Measurements from ENCODE around the gene MINK1.

The MINK1 gene

DNA sequence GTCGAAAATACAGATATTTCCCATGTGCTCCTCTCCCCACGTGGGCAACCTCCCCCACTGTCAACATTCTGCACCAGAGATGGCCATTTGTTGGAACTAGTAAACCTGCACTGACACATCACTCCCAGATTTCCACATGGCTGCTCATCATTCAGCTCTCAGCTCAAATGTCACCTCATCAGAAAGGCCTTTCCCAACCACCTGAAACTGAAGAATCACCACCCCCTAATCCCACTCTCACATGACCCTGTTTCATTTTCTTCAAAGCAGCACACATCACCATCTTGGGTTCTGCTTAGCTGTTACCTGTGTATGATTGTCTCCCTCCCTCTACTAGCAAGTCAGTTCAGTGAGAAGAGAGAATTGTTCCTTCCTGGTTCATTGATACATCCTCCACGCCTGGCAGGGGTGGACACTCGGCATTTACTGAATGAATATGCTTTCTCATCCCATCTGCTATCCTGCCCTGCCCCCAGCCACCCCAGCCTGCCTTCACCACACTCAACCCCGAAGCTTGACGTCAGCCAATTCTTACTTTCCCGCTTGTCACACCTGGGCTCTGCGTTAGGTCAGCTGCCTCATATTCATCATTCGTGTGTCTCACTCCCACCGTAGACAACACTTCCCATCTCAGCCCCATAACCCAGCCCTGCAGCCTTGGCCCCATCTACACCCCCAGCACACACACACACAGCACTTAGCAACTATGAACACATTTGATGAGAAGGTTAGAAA, 32.5 kb upstream of the MINK1 start:
- Histone ChIP-seq H3K9ac (ENCODE audit: low read length) (no peak overlapping the region), H3K36me3 (ENCODE audit: control insufficient read depth, insufficient read depth, low read length) (peaks cover 11% of the 10 kb centered on the region), H3K4me3 (ENCODE audit: low read length) (no peak overlapping the region), H3K4me1 (ENCODE audit: control insufficient read depth, insufficient read depth, low read length) (no peaks in the 10 kb centered on the region), H3K27ac (ENCODE audit: low read depth, low read length) (no peak overlapping the region), H3K27me3 (ENCODE audit: control insufficient read depth, insufficient read depth, low read length) (no peaks in the 10 kb centered on the region)

DNA sequence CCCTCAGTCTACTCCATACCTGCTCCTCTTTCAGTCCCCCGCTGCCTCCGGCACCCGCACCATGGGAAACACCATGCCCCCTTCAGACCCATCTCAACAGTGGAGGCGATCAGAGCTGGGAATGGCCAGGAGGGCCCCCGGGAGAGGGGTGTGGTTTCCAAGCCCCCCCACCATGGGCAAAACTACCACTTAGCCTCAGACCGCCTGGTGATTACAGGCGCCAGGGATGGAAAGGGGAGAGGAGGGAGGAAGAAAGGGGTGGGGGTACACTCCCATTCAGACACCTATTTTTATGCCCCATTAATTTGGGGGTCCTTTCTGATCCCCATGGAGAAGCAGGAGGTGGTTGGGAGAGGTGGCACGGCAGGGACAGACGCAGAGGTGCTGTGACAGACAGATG, 30.9 kb upstream of the MINK1 start, which contains the start of gene C17orf114:
Gene C17orf114 (minus strand): TSS at position 101 of the 400 bp plus-strand sequence.
- Histone ChIP-seq H3K9ac (ENCODE audit: low read length) (no peak within 1 kb of the TSS), H3K36me3 (ENCODE audit: control insufficient read depth, insufficient read depth, low read length) (peaks cover 11% of the 10 kb centered on the region), H3K27ac (ENCODE audit: low read depth, low read length) (no peak within 1 kb of the TSS), H3K4me3 (ENCODE audit: low read length) (no peak within 1 kb of the TSS), H3K4me1 (ENCODE audit: control insufficient read depth, insufficient read depth, low read length) (no peaks in the 10 kb centered on the region), H3K27me3 (ENCODE audit: control insufficient read depth, insufficient read depth, low read length) (no peaks in the 10 kb centered on the region)

DNA sequence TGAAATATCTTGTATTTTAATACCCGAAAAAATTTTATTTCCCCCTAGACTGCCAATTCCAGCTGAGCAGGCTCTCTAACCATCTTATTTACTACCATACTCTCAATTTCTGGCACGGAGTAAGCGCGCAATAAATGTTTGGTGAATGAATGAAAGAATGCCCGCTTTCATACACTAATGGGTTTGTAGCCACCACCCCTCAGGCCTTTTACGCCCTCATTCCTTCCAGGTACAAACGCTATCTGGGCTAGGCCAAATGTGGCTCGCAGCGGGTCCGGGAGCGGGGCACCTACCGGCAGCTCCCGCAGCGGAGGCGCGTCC, 26.7 kb upstream of the MINK1 start:
- Histone ChIP-seq H3K9ac (ENCODE audit: low read length) (no peak overlapping the region), H3K36me3 (ENCODE audit: control insufficient read depth, insufficient read depth, low read length) (peaks cover 4% of the 10 kb centered on the region), H3K27ac (ENCODE audit: low read depth, low read length) (no peak overlapping the region), H3K4me3 (ENCODE audit: low read length) (peak overlapping the region; percentile 53), H3K27me3 (ENCODE audit: control insufficient read depth, insufficient read depth, low read length) (no peaks in the 10 kb centered on the region), H3K4me1 (ENCODE audit: control insufficient read depth, insufficient read depth, low read length) (peaks cover 6% of the 10 kb centered on the region)

DNA sequence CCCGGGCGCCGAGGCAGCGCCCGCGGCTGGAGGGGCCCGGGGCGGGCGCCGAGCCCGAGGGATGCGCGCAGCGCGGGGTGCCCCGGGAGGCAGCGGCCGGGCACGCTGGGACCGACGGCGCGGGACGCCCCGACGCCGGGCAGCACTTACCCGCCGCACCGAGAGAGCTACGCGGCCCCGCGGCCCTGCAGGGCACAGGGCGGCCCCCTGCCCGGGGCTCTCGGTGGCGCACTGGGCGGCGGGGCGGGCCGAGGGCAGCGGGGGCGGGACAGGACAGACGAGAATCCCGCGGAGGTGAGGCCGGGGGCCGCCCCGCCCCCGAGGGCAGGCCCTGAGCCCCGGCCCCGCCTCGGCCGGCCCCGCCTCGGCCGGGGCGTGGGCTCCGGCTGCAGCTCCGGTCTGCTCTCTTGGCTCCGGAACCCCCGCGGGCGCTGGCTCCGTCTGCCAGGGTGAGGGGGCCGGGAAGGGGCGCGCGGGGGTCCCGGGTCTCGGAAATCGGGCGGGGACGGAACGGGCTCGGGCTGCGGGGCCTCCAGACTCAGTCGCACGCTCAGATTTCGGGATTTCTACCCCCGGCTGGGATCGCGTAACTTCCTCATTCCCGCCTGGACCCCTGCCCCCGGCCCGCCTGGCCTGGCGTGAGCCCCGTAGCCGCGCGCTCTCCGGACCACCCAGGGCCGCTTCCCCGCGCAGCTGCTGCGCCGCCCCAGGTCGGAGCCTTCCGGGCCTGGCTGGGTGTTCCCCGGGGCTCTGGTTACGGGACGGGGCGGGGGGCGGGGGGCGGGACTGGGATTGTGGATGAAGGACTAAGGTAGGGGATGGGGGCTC, 26.1 kb upstream of the MINK1 start, which contains the start of gene PLD2:
Gene PLD2 (plus strand): TSS at position 376 of the 828 bp plus-strand sequence. CDS start 621 bp downstream, outside the sequence.
- Histone ChIP-seq H3K4me1 (ENCODE audit: control insufficient read depth, insufficient read depth, low read length) (peaks cover 6% of the 10 kb centered on the region), H3K27ac (ENCODE audit: low read depth, low read length) (peak within 1 kb of the TSS; percentile 52), H3K36me3 (ENCODE audit: control insufficient read depth, insufficient read depth, low read length) (peaks cover 4% of the 10 kb centered on the region), H3K4me3 (ENCODE audit: low read length) (peak within 1 kb of the TSS; percentile 67), H3K9ac (ENCODE audit: low read length) (no peak within 1 kb of the TSS), H3K27me3 (ENCODE audit: control insufficient read depth, insufficient read depth, low read length) (no peaks in the 10 kb centered on the region)

DNA sequence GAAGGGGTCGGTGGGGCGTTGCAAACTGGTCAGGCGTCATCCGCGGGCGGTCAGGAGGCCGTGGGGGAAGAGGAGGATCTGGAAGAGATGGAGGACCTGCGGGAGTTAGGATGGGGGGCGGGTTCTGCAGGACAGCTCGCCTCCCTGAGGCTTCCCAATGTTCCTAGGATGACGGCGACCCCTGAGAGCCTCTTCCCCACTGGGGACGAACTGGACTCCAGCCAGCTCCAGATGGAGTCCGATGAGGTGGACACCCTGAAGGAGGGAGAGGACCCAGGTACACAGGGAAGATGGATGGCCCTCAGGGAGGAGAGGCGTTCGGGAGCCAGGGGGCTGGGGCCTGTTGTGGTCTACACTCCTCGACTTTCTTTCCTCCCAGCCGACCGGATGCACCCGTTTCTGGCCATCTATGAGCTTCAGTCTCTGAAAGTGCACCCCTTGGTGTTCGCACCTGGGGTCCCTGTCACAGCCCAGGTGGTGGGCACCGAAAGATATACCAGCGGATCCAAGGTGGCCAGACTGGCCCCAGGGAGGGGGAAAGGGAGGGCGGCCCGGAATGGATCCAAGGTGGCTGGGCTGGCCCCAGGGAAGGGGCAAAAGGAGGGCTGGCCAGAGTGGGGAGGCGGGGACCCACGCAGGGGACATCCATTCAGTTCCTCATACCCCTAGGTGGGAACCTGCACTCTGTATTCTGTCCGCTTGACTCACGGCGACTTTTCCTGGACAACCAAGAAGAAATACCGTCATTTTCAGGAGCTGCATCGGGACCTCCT, 25.3 kb upstream of the MINK1 start:
- Histone ChIP-seq H3K27me3 (ENCODE audit: control insufficient read depth, insufficient read depth, low read length) (no peaks in the 10 kb centered on the region), H3K27ac (ENCODE audit: low read depth, low read length) (no peak overlapping the region), H3K9ac (ENCODE audit: low read length) (no peak overlapping the region), H3K4me1 (ENCODE audit: control insufficient read depth, insufficient read depth, low read length) (peaks cover 6% of the 10 kb centered on the region), H3K36me3 (ENCODE audit: control insufficient read depth, insufficient read depth, low read length) (peaks cover 4% of the 10 kb centered on the region), H3K4me3 (ENCODE audit: low read length) (peak overlapping the region; percentile 67)

DNA sequence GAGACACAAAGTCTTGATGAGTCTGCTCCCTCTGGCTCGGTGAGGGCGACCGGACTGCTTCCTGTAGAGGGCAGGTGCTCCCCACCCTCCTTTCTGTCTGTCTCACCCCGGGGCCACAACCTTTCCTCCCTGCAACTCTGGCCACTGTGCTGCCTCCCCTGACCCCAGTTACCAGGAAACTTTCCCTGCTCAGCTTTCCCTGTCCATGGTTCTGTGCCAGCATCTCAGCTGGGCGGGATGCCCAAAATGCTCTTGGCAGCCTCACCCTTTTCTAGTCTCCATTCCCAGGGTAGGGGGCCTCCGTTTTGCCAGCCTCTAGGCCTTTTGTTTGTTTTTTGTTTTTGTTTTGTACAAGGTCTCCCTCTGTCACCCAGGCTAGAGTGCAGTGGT, 24.8 kb upstream of the MINK1 start:
- Histone ChIP-seq H3K27ac (ENCODE audit: low read depth, low read length) (no peak overlapping the region), H3K4me1 (ENCODE audit: control insufficient read depth, insufficient read depth, low read length) (peaks cover 6% of the 10 kb centered on the region), H3K4me3 (ENCODE audit: low read length) (peak overlapping the region; percentile 13), H3K9ac (ENCODE audit: low read length) (no peak overlapping the region), H3K36me3 (ENCODE audit: control insufficient read depth, insufficient read depth, low read length) (peaks cover 4% of the 10 kb centered on the region), H3K27me3 (ENCODE audit: control insufficient read depth, insufficient read depth, low read length) (no peaks in the 10 kb centered on the region)

DNA sequence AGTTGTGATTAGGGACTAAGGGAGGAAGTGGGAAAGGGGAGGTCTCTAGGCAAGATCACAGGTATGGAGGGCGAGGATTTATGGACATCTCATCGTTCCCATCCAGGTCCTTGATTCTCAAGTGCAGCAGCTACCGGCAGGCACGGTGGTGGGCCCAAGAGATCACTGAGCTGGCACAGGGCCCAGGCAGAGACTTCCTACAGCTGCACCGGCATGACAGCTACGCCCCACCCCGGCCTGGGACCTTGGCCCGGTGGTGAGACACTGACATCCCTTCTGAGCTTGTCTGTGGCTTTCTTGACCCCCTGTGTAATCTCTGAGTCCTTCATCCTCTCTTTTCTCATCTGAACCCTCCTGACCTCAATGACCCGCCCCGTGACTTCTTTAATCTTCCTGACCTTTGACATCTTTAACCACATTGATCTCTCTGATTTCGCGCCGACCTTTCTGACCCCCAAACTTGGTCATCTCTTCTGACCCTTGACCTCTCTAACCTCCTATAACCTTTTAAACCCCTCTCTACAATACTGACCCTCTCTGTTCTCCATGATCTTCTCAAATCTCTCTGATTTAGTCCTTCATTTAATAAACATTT, 22.3 kb upstream of the MINK1 start:
- Histone ChIP-seq H3K36me3 (ENCODE audit: control insufficient read depth, insufficient read depth, low read length) (peaks cover 4% of the 10 kb centered on the region), H3K4me1 (ENCODE audit: control insufficient read depth, insufficient read depth, low read length) (peaks cover 6% of the 10 kb centered on the region), H3K9ac (ENCODE audit: low read length) (no peak overlapping the region), H3K4me3 (ENCODE audit: low read length) (no peak overlapping the region), H3K27ac (ENCODE audit: low read depth, low read length) (no peak overlapping the region), H3K27me3 (ENCODE audit: control insufficient read depth, insufficient read depth, low read length) (no peaks in the 10 kb centered on the region)

DNA sequence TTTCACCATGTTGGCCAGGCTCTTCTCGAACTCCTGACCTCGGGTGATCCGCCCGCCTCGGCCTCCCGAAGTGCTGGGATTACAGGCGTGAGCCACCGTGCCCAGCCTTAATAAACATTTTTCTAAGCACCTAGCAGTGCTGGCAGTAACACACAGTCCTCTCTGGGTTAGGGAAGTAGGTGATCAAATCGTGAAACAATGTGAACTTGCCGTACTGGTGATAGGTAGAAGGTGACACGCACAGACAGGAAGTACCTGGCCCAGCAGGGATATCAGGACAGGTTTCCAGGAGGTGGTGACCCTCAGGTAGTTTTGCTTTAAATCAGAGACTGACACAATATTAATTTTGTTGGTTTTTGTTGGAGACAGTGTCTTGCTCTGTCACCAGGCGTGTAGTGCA, 21.7 kb upstream of the MINK1 start:
- Histone ChIP-seq H3K4me3 (ENCODE audit: low read length) (no peak overlapping the region), H3K27me3 (ENCODE audit: control insufficient read depth, insufficient read depth, low read length) (no peaks in the 10 kb centered on the region), H3K36me3 (ENCODE audit: control insufficient read depth, insufficient read depth, low read length) (peaks cover 6% of the 10 kb centered on the region), H3K4me1 (ENCODE audit: control insufficient read depth, insufficient read depth, low read length) (peaks cover 6% of the 10 kb centered on the region), H3K27ac (ENCODE audit: low read depth, low read length) (no peak overlapping the region), H3K9ac (ENCODE audit: low read length) (no peak overlapping the region)

DNA sequence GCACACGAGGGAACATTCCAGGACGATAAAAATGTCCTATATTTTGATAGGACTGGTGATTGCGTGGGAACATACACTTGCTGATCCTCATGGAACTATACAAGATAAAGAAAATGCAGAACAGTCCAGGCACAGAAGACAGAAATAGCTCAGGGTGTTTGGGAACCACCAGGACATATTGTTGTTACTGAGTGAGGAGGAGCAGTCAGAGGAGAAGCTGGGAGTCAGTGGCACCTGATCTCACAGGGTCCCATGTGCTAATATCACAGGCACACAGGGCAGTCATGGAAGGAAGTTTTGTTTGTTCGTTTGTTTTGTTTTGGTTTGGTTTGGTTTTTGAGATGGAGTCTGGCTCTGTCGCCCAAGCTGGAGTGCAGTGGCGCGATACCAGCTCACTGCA, 20.4 kb upstream of the MINK1 start:
- Histone ChIP-seq H3K4me3 (ENCODE audit: low read length) (no peak overlapping the region), H3K27me3 (ENCODE audit: control insufficient read depth, insufficient read depth, low read length) (no peaks in the 10 kb centered on the region), H3K27ac (ENCODE audit: low read depth, low read length) (no peak overlapping the region), H3K36me3 (ENCODE audit: control insufficient read depth, insufficient read depth, low read length) (peaks cover 11% of the 10 kb centered on the region), H3K4me1 (ENCODE audit: control insufficient read depth, insufficient read depth, low read length) (peaks cover 6% of the 10 kb centered on the region), H3K9ac (ENCODE audit: low read length) (no peak overlapping the region)

DNA sequence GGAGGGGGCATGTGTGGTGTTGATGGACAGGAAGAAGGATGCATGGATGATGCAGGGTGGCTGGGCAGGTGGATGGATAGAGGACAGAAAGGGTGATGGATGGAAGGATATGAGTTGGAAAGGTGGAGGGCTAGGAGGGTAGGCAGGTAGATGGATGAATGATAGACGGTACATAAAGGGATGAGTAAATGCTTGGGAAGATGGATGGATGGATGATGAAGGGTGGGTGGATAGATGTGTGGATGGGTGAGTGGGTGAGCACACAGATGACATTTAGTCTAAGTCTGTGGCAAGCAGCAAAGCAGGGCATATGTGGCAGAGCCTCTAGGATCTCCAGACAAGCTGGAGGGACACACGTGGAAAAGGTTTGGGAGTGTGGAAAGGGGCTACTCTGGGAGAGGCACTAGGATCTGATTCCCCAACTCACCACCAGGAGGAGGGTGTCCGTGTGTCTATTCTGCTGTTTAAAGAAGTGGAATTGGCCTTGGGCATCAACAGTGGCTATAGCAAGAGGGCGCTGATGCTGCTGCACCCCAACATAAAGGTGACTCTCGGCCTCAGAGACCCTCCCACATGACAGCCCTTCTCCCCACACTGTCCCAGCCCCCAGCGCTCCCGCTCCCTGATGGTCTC, 18.0 kb upstream of the MINK1 start:
- no peaks in the 10 kb centered on the region for H3K27me3 ChIP-seq (ENCODE audit: control insufficient read depth, insufficient read depth, low read length)
- H3K36me3 ChIP-seq (ENCODE audit: control insufficient read depth, insufficient read depth, low read length): peaks cover 11% of the 10 kb centered on the region
- no peak overlapping the region for H3K27ac ChIP-seq (ENCODE audit: low read depth, low read length)
- no peaks in the 10 kb centered on the region for H3K4me1 ChIP-seq (ENCODE audit: control insufficient read depth, insufficient read depth, low read length)
- H3K4me3 ChIP-seq (ENCODE audit: low read length): no peak overlapping the region
- H3K9ac ChIP-seq (ENCODE audit: low read length): no peak overlapping the region

DNA sequence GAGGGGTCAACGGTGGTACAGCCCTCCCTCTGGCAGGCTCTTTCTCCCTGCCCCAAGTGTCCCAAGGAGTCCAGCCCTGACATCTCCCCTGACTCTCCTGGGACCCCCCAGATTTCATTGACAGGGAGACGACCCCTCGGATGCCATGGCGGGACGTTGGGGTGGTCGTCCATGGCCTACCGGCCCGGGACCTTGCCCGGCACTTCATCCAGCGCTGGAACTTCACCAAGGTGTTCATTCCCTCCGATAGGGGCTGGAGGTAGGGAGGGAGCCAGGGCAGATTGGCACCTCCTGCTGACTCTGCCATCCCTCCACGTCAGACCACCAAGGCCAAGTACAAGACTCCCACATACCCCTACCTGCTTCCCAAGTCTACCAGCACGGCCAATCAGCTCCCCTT, 16.3 kb upstream of the MINK1 start:
- H3K4me3 ChIP-seq (ENCODE audit: low read length): no peak overlapping the region
- no peak overlapping the region for H3K27ac ChIP-seq (ENCODE audit: low read depth, low read length)
- no peak overlapping the region for H3K9ac ChIP-seq (ENCODE audit: low read length)
- H3K36me3 ChIP-seq (ENCODE audit: control insufficient read depth, insufficient read depth, low read length): peaks cover 8% of the 10 kb centered on the region
- no peaks in the 10 kb centered on the region for H3K4me1 ChIP-seq (ENCODE audit: control insufficient read depth, insufficient read depth, low read length)
- no peaks in the 10 kb centered on the region for H3K27me3 ChIP-seq (ENCODE audit: control insufficient read depth, insufficient read depth, low read length)

DNA sequence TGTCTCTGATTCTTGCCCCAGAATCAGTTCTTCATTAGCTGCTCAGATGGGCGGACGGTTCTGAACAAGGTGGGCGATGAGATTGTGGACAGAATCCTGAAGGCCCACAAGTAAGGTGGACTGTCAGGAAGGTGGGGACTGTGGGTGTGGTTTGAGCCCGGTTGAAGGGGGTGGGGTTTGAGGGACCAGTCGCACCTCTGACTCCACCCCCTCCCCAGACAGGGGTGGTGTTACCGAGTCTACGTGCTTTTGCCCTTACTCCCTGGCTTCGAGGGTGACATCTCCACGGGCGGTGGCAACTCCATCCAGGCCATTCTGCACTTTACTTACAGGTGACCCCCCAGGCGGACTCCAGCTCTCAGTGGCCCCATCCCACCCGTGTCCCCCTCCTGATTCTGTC, 14.9 kb upstream of the MINK1 start:
- H3K9ac ChIP-seq (ENCODE audit: low read length): no peak overlapping the region
- H3K4me1 ChIP-seq (ENCODE audit: control insufficient read depth, insufficient read depth, low read length): no peaks in the 10 kb centered on the region
- H3K36me3 ChIP-seq (ENCODE audit: control insufficient read depth, insufficient read depth, low read length): peaks cover 9% of the 10 kb centered on the region
- no peaks in the 10 kb centered on the region for H3K27me3 ChIP-seq (ENCODE audit: control insufficient read depth, insufficient read depth, low read length)
- H3K4me3 ChIP-seq (ENCODE audit: low read length): no peak overlapping the region
- H3K27ac ChIP-seq (ENCODE audit: low read depth, low read length): no peak overlapping the region

All from rectal smooth muscle tissue (tissue), 1 donor.